HEK293T (cell line): ENCODE measurements around the gene OTUD6A.

Experiments
- BHLHE40 ChIP-seq: fragments of 450-650 bp; IDR thresholded peaks from 2 replicates; pipeline ENCODE4 v1.6.1; 2016; ENCODE audit warnings: mild to moderate bottlenecking, moderate library complexity, borderline replicate concordance
- ELF4 ChIP-seq: fragments of 450-650 bp; IDR thresholded peaks from 2 replicates; pipeline ENCODE4 v1.6.1; 2017; ENCODE audit warnings: antibody characterized with exemption
- TF ChIP-seq, protein P1 (sequence below): fragments of 450-650 bp; IDR thresholded peaks from 2 replicates; pipeline ENCODE4 v1.6.1; 2016

DNA sequence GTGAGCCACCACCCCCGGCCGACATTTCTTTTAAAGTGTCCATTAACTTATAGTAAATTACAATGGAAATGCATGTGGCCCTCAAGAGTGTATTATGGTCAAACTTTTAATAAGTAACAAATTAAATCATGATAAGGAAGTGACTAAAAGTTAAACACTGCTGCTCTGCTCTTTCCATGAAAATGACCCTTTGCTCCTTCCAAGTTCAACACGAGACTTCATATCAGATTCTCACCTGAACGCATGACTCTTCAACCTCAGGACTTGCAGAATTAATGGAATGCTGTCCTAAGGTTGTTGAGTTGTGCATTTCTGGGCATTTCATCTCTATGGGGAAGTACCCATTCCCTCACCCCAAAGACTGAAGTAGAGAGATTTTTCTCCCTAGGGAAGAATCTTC is 39.6 kb upstream of the OTUD6A start:
- TF ChIP-seq BHLHE40 (no peak), ELF4 (no peak)
- TF ChIP-seq, protein P1, sequence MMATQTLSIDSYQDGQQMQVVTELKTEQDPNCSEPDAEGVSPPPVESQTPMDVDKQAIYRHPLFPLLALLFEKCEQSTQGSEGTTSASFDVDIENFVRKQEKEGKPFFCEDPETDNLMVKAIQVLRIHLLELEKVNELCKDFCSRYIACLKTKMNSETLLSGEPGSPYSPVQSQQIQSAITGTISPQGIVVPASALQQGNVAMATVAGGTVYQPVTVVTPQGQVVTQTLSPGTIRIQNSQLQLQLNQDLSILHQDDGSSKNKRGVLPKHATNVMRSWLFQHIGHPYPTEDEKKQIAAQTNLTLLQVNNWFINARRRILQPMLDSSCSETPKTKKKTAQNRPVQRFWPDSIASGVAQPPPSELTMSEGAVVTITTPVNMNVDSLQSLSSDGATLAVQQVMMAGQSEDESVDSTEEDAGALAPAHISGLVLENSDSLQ, result no peak
